ENCODE results near the gene CLSTN1.

Gene CLSTN1

GRCh38 chr1:9852410-9853248 lies 28.9 kb upstream of the CLSTN1 start:
- DNase-seq (ENCODE audit: insufficient read length, low spot score) (no peak), FAIRE-seq (no peak)
- no peak for TF ChIP-seq POU2F2 (IDR thresholded peaks at IDR 0.05; ENCODE audit: low read depth, low read length)
- TF ChIP-seq PAX5 (IDR thresholded peaks at IDR 0.05; ENCODE audit: insufficient read depth, low read length, severe bottlenecking), result no peak
- no peak for TF ChIP-seq POLR2A (IDR thresholded peaks at IDR 0.05; ENCODE audit: low read depth, low read length)
- no peak for TF ChIP-seq SPI1 (IDR thresholded peaks at IDR 0.05; ENCODE audit: low read depth, low read length)
- TF ChIP-seq POLR2AphosphoS5 (IDR thresholded peaks at IDR 0.05; ENCODE audit: low read depth, low read length), result no peak
- no peak for TF ChIP-seq TAF1 (IDR thresholded peaks at IDR 0.05; ENCODE audit: low read depth, low read length)

GRCh38 chr1:9852004-9852403 lies 28.2 kb upstream of the CLSTN1 start:
- TF ChIP-seq PAX5 (IDR thresholded peaks at IDR 0.05; ENCODE audit: insufficient read depth, low read length, severe bottlenecking) (no peak), SPI1 (IDR thresholded peaks at IDR 0.05; ENCODE audit: low read depth, low read length) (no peak), POLR2AphosphoS5 (IDR thresholded peaks at IDR 0.05; ENCODE audit: low read depth, low read length) (no peak), POLR2A (IDR thresholded peaks at IDR 0.05; ENCODE audit: low read depth, low read length) (no peak), POU2F2 (IDR thresholded peaks at IDR 0.05; ENCODE audit: low read depth, low read length) (no peak), TAF1 (IDR thresholded peaks at IDR 0.05; ENCODE audit: low read depth, low read length) (no peak)
- no peak for FAIRE-seq
- DNase-seq (ENCODE audit: insufficient read length, low spot score), result no peak

- FAIRE-seq, result peak; percentile 85
- no peak for DNase-seq (ENCODE audit: insufficient read length, low spot score)
- TF ChIP-seq TAF1 (IDR thresholded peaks at IDR 0.05; ENCODE audit: low read depth, low read length) (no peak), SPI1 (IDR thresholded peaks at IDR 0.05; ENCODE audit: low read depth, low read length) (no peak), PAX5 (IDR thresholded peaks at IDR 0.05; ENCODE audit: insufficient read depth, low read length, severe bottlenecking) (no peak), POLR2AphosphoS5 (IDR thresholded peaks at IDR 0.05; ENCODE audit: low read depth, low read length) (no peak), POLR2A (IDR thresholded peaks at IDR 0.05; ENCODE audit: low read depth, low read length) (no peak), POU2F2 (IDR thresholded peaks at IDR 0.05; ENCODE audit: low read depth, low read length) (no peak)
Observed at GRCh38 chr1:9850442-9851162, 26.8 kb upstream of the CLSTN1 start.

- peak; percentile 80 for FAIRE-seq
- TF ChIP-seq TAF1 (IDR thresholded peaks at IDR 0.05; ENCODE audit: low read depth, low read length) (no peak), POLR2A (IDR thresholded peaks at IDR 0.05; ENCODE audit: low read depth, low read length) (no peak), PAX5 (IDR thresholded peaks at IDR 0.05; ENCODE audit: insufficient read depth, low read length, severe bottlenecking) (no peak), SPI1 (IDR thresholded peaks at IDR 0.05; ENCODE audit: low read depth, low read length) (no peak), POU2F2 (IDR thresholded peaks at IDR 0.05; ENCODE audit: low read depth, low read length) (no peak), POLR2AphosphoS5 (IDR thresholded peaks at IDR 0.05; ENCODE audit: low read depth, low read length) (no peak)
- DNase-seq (ENCODE audit: insufficient read length, low spot score), result peak; percentile 75
Observed at GRCh38 chr1:9849691-9850441, 26.1 kb upstream of the CLSTN1 start.

GRCh38 chr1:9848022-9848421 lies 24.3 kb upstream of the CLSTN1 start:
- TF ChIP-seq TAF1 (IDR thresholded peaks at IDR 0.05; ENCODE audit: low read depth, low read length) (no peak), SPI1 (IDR thresholded peaks at IDR 0.05; ENCODE audit: low read depth, low read length) (no peak), POLR2A (IDR thresholded peaks at IDR 0.05; ENCODE audit: low read depth, low read length) (no peak), POLR2AphosphoS5 (IDR thresholded peaks at IDR 0.05; ENCODE audit: low read depth, low read length) (no peak), PAX5 (IDR thresholded peaks at IDR 0.05; ENCODE audit: insufficient read depth, low read length, severe bottlenecking) (no peak)
- FAIRE-seq, result no peak

GRCh38 chr1:9847269-9847668 lies 23.5 kb upstream of the CLSTN1 start:
- TF ChIP-seq PAX5 (IDR thresholded peaks at IDR 0.05; ENCODE audit: insufficient read depth, low read length, severe bottlenecking) (no peak), TAF1 (IDR thresholded peaks at IDR 0.05; ENCODE audit: low read depth, low read length) (no peak), POLR2AphosphoS5 (IDR thresholded peaks at IDR 0.05; ENCODE audit: low read depth, low read length) (no peak), POU2F2 (IDR thresholded peaks at IDR 0.05; ENCODE audit: low read depth, low read length) (no peak), SPI1 (IDR thresholded peaks at IDR 0.05; ENCODE audit: low read depth, low read length) (no peak), POLR2A (IDR thresholded peaks at IDR 0.05; ENCODE audit: low read depth, low read length) (no peak)
- no peak for DNase-seq (ENCODE audit: insufficient read length, low spot score)
- no peak for FAIRE-seq

More at GRCh38 chr1:9848022-9848421, 24.3 kb upstream of the CLSTN1 start:
- DNase-seq (ENCODE audit: insufficient read length, low spot score), result no peak

- DNase-seq (ENCODE audit: insufficient read length, low spot score), result no peak
- FAIRE-seq, result no peak
Observed at GRCh38 chr1:9846611-9847171, 22.9 kb upstream of the CLSTN1 start.

GRCh38 chr1:9845914-9846313 lies 22.1 kb upstream of the CLSTN1 start:
- FAIRE-seq (no peak), DNase-seq (ENCODE audit: insufficient read length, low spot score) (no peak)
- no peak for TF ChIP-seq SPI1 (IDR thresholded peaks at IDR 0.05; ENCODE audit: low read depth, low read length)
- TF ChIP-seq POU2F2 (IDR thresholded peaks at IDR 0.05; ENCODE audit: low read depth, low read length), result no peak
- no peak for TF ChIP-seq POLR2AphosphoS5 (IDR thresholded peaks at IDR 0.05; ENCODE audit: low read depth, low read length)
- TF ChIP-seq PAX5 (IDR thresholded peaks at IDR 0.05; ENCODE audit: insufficient read depth, low read length, severe bottlenecking), result no peak
- no peak for TF ChIP-seq TAF1 (IDR thresholded peaks at IDR 0.05; ENCODE audit: low read depth, low read length)
- TF ChIP-seq POLR2A (IDR thresholded peaks at IDR 0.05; ENCODE audit: low read depth, low read length), result no peak

More at GRCh38 chr1:9846611-9847171, 22.9 kb upstream of the CLSTN1 start:
- TF ChIP-seq TAF1 (IDR thresholded peaks at IDR 0.05; ENCODE audit: low read depth, low read length) (no peak), SPI1 (IDR thresholded peaks at IDR 0.05; ENCODE audit: low read depth, low read length) (no peak), POLR2A (IDR thresholded peaks at IDR 0.05; ENCODE audit: low read depth, low read length) (no peak), POU2F2 (IDR thresholded peaks at IDR 0.05; ENCODE audit: low read depth, low read length) (no peak), POLR2AphosphoS5 (IDR thresholded peaks at IDR 0.05; ENCODE audit: low read depth, low read length) (no peak), PAX5 (IDR thresholded peaks at IDR 0.05; ENCODE audit: insufficient read depth, low read length, severe bottlenecking) (no peak)
